HepG2 (cell line): ENCODE results near the gene SF3A2. TPM values are rescaled to one million over a fixed set of nuclear protein-coding genes. Genes with fewer than 3 reads are reported as not detected.

Experiments
- ATF1 ChIP-seq: IDR thresholded peaks from 2 replicates; pipeline ENCODE4 v1.6.1; 2016; ENCODE audit warnings: mild to moderate bottlenecking, control low read depth
- GTF2F1 ChIP-seq: fragments of 150-350 bp; IDR thresholded peaks from 2 replicates; pipeline ENCODE4 v1.6.1; 2014; ENCODE audit warnings: low read length
- IRF2 ChIP-seq: IDR thresholded peaks from 2 replicates; pipeline ENCODE4 v1.6.1; 2018; ENCODE audit warnings: missing genetic modification reagents, missing compliant biosample characterization
- JDP2 ChIP-seq: sonication (generic); formaldehyde crosslinking; IDR thresholded peaks from 2 replicates; pipeline ENCODE4 v1.8.1; 2022; ENCODE audit warnings: missing genetic modification reagents, borderline replicate concordance
- KDM5B ChIP-seq: sonication (generic); formaldehyde crosslinking; IDR thresholded peaks from 2 replicates; pipeline ENCODE4 v1.4.0; 2020; ENCODE audit warnings: missing genetic modification reagents, mild to moderate bottlenecking, borderline replicate concordance
- MED1 ChIP-seq: sonication (generic); formaldehyde crosslinking; IDR thresholded peaks from 2 replicates; pipeline ENCODE4 v1.4.0; 2020; ENCODE audit warnings: missing genetic modification reagents
- MIER2 ChIP-seq: IDR thresholded peaks from 2 replicates; pipeline ENCODE4 v1.6.1; 2016; ENCODE audit warnings: missing biosample characterization, missing genetic modification reagents
- MIER3 ChIP-seq: IDR thresholded peaks from 2 replicates; pipeline ENCODE4 v1.6.1; 2016; ENCODE audit warnings: missing compliant biosample characterization, borderline replicate concordance
- NFIC ChIP-seq: IDR thresholded peaks from 2 replicates; pipeline ENCODE4 v1.6.1; 2012; ENCODE audit warnings: mild to moderate bottlenecking, low read length, inconsistent platforms
- NR2F1 ChIP-seq, 2 experiments: fragments of 450-650 bp in 1 of 2; formaldehyde crosslinking in 1 of 2; IDR thresholded peaks; 2 replicates each; pipeline versions ENCODE4 v1.5.0 to v1.6.1; 2016 to 2020; ENCODE audit warnings: mild to moderate bottlenecking in 1 of 2, missing compliant biosample characterization in 1 of 2, missing genetic modification reagents in 1 of 2, moderate library complexity in 1 of 2
- PAX8 ChIP-seq: sonication (generic); formaldehyde crosslinking; IDR thresholded peaks from 2 replicates; pipeline ENCODE4 v1.8.0; 2022; ENCODE audit warnings: mild to moderate bottlenecking, missing genetic modification reagents, borderline replicate concordance
- PCBP2 ChIP-seq: fragments of 200-400 bp; formaldehyde crosslinking; optimal IDR thresholded peaks from 2 replicates; pipeline ENCODE3; 2018; ENCODE audit warnings: low read length, low read depth; ENCODE audit not compliant: poor library complexity, severe bottlenecking
- POLR2AphosphoS5 ChIP-seq: IDR thresholded peaks from 2 replicates; pipeline ENCODE4 v1.6.1; 2012; ENCODE audit warnings: low read depth, low read length
- RBM22 ChIP-seq: fragments of 200-400 bp; formaldehyde crosslinking; optimal IDR thresholded peaks from 2 replicates; pipeline ENCODE3; 2017; ENCODE audit warnings: mild to moderate bottlenecking, low read length, moderate library complexity
- SMAD3 ChIP-seq: sonication (generic); formaldehyde crosslinking; IDR thresholded peaks from 2 replicates; pipeline ENCODE4 v1.4.0; 2020; ENCODE audit warnings: missing genetic modification reagents
- TSC22D2 ChIP-seq: sonication (generic); formaldehyde crosslinking; IDR thresholded peaks from 2 replicates; pipeline ENCODE4 v1.5.1; 2020; ENCODE audit warnings: missing genetic modification reagents, mild to moderate bottlenecking, borderline replicate concordance
- ZNF12 ChIP-seq: sonication (generic); formaldehyde crosslinking; IDR thresholded peaks from 2 replicates; pipeline ENCODE4 v1.5.0; 2020; ENCODE audit warnings: missing genetic modification reagents
- ZNF17 ChIP-seq: sonication (generic); formaldehyde crosslinking; IDR thresholded peaks from 2 replicates; pipeline ENCODE4 v1.5.0; 2020; ENCODE audit warnings: mild to moderate bottlenecking, missing genetic modification reagents
- ZNF256 ChIP-seq: sonication (generic); formaldehyde crosslinking; conservative IDR thresholded peaks from 2 replicates; pipeline ENCODE4 v1.4.0; 2020; ENCODE audit warnings: missing genetic modification reagents
- ZNF33B ChIP-seq: sonication (generic); formaldehyde crosslinking; IDR thresholded peaks from 2 replicates; pipeline ENCODE4 v1.5.1; 2020; ENCODE audit warnings: mild to moderate bottlenecking, missing genetic modification reagents
- ZNF605 ChIP-seq: sonication (generic); formaldehyde crosslinking; IDR thresholded peaks from 2 replicates; pipeline ENCODE4 v1.8.0; 2022; ENCODE audit warnings: mild to moderate bottlenecking, missing genetic modification reagents
- ZNF660 ChIP-seq: sonication (generic); formaldehyde crosslinking; IDR thresholded peaks from 2 replicates; pipeline ENCODE4 v1.5.1; 2020; ENCODE audit warnings: mild to moderate bottlenecking, low read depth, missing genetic modification reagents, borderline replicate concordance
- ZNF792 ChIP-seq: IDR thresholded peaks from 2 replicates; pipeline ENCODE4 v1.6.1; 2016
- polyA plus RNA-seq, 8 experiments: library from polyadenylated mRNA; depleted of rRNA in 3 of 8; stranded (reverse) in 7 of 8; unstranded in 1 of 8; fragments of >200 nt; fragmentation: Illumina TruSeq in 4 of 8; extraction: Trizol in 4 of 8; gene quantifications; 2 replicates each; pipeline versions ENCODE4 v1.2.1 to v1.2.3, GENCODE V29; 2011 to 2016; ENCODE audit warnings: low read depth in 4 of 8, missing spikeins in 1 of 8, mixed read lengths in 1 of 8; ENCODE audit not compliant: insufficient read depth in 1 of 8
- total RNA-seq, 5 experiments: library from RNA; depleted of rRNA; stranded (reverse); fragments of >200 nt; fragmentation: Illumina TruSeq; extraction: Trizol; gene quantifications; 2 replicates each; pipeline ENCODE4 v1.2.3, GENCODE V29; 2016; ENCODE audit warnings: low read depth in 1 of 5
- TF ChIP-seq, protein P1 (sequence below): sonication (generic); formaldehyde crosslinking; IDR thresholded peaks from 2 replicates; pipeline ENCODE4 v1.9.0; 2022; ENCODE audit warnings: missing genetic modification reagents, mild to moderate bottlenecking, borderline replicate concordance
- TF ChIP-seq, protein P2 (sequence below): sonication (generic); formaldehyde crosslinking; IDR thresholded peaks from 2 replicates; pipeline ENCODE4 v1.8.0; 2022; ENCODE audit warnings: mild to moderate bottlenecking, missing genetic modification reagents; ENCODE audit not compliant: insufficient replicate concordance
- TF ChIP-seq, protein P3 (sequence below): IDR thresholded peaks from 2 replicates; pipeline ENCODE4 v1.6.1; 2012; ENCODE audit warnings: inconsistent platforms
- TF ChIP-seq, protein P4 (sequence below): sonication (generic); formaldehyde crosslinking; IDR thresholded peaks from 2 replicates; pipeline ENCODE4 v1.5.0; 2020; ENCODE audit warnings: mild to moderate bottlenecking, missing genetic modification reagents, moderate library complexity

The SF3A2 gene
- total and polyA plus RNA-seq, 2 of the 13 experiments (the other 11 are each of a cell fraction or from before 2014, with no cell fraction given), result 8.6 to 8.8 TPM

DNA sequence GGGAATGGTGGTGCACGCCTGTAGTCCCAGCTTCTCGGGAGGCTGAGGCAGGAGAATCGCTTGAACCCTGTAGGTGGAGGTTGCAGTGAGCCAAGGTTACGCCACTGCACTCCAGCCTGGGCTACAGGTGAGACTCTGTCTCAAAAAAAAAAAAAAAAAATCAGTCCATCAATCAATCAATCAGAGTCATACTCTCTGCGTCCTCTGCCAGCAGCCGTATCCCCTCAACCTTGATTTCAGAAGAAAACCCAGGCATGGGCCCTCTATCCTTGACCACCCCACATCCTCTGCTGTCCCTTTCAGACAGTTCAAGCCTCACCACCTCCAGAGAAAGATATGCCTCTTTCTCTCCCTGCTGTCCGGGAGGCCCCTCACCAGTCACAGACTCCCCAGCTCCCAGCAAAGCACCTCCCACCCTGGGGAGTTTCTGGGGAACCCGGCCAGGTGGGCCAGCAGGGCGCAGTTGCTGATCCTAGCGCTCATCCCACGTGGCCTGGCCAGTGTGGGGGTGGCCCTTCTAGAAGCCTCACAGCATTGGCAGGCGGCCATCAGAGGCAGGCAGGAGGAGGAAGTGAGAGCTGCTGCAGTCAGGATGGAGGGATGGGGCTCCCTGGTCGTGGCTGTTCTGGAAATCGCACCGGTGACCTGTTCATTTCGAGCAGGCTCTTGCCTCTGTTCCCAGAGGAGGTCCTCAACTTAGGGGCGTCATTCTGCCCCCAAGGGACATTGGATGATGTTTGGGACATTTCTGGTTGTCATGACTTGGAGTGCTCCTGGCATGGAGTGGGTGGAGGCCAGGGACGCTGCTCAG lies 29.8 kb downstream of the SF3A2 start (continued):
- TF ChIP-seq, protein P1, sequence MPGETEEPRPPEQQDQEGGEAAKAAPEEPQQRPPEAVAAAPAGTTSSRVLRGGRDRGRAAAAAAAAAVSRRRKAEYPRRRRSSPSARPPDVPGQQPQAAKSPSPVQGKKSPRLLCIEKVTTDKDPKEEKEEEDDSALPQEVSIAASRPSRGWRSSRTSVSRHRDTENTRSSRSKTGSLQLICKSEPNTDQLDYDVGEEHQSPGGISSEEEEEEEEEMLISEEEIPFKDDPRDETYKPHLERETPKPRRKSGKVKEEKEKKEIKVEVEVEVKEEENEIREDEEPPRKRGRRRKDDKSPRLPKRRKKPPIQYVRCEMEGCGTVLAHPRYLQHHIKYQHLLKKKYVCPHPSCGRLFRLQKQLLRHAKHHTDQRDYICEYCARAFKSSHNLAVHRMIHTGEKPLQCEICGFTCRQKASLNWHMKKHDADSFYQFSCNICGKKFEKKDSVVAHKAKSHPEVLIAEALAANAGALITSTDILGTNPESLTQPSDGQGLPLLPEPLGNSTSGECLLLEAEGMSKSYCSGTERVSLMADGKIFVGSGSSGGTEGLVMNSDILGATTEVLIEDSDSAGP (CRISPR knock-in tag), result peak; percentile 30; the same call in 1 of the 2 replicates
- TF ChIP-seq ZNF792 (CRISPR knock-in tag) (0 out of 2 replicates have a peak, but pooled peaks have one; percentile 49), MIER3 (CRISPR knock-in tag) (no peak), TSC22D2 (no peak), ZNF33B (no peak), RBM22 (no peak), MIER2 (no peak), NFIC (no peak), ATF1 (CRISPR knock-in tag) (no peak), ZNF12 (CRISPR knock-in tag) (0 out of 2 replicates have a peak, but pooled peaks have one; percentile 24), ZNF660 (CRISPR knock-in tag) (no peak), PAX8 (CRISPR knock-in tag) (no peak), KDM5B (CRISPR knock-in tag) (peak; percentile 49; the same call in 1 of the 2 replicates), MED1 (CRISPR knock-in tag) (no peak), ZNF605 (CRISPR knock-in tag) (peak; percentile 77; the same call in 1 of the 2 replicates), JDP2 (no peak), ZNF17 (no peak), GTF2F1 (no peak), PCBP2 (no peak), NR2F1 (CRISPR knock-in tag; IDR thresholded peaks at IDR 0.05) (no peak), ZNF256 (no peak), POLR2AphosphoS5 (no peak; the same call in 1 of the 2 replicates), SMAD3 (CRISPR knock-in tag) (no peak), IRF2 (CRISPR knock-in tag) (peak; percentile 69)
- TF ChIP-seq, protein P2, sequence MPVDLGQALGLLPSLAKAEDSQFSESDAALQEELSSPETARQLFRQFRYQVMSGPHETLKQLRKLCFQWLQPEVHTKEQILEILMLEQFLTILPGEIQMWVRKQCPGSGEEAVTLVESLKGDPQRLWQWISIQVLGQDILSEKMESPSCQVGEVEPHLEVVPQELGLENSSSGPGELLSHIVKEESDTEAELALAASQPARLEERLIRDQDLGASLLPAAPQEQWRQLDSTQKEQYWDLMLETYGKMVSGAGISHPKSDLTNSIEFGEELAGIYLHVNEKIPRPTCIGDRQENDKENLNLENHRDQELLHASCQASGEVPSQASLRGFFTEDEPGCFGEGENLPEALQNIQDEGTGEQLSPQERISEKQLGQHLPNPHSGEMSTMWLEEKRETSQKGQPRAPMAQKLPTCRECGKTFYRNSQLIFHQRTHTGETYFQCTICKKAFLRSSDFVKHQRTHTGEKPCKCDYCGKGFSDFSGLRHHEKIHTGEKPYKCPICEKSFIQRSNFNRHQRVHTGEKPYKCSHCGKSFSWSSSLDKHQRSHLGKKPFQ (CRISPR knock-in tag), result peak; percentile 53
- TF ChIP-seq, protein P3, sequence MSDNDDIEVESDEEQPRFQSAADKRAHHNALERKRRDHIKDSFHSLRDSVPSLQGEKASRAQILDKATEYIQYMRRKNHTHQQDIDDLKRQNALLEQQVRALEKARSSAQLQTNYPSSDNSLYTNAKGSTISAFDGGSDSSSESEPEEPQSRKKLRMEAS, result peak; percentile 91
- TF ChIP-seq, protein P4, sequence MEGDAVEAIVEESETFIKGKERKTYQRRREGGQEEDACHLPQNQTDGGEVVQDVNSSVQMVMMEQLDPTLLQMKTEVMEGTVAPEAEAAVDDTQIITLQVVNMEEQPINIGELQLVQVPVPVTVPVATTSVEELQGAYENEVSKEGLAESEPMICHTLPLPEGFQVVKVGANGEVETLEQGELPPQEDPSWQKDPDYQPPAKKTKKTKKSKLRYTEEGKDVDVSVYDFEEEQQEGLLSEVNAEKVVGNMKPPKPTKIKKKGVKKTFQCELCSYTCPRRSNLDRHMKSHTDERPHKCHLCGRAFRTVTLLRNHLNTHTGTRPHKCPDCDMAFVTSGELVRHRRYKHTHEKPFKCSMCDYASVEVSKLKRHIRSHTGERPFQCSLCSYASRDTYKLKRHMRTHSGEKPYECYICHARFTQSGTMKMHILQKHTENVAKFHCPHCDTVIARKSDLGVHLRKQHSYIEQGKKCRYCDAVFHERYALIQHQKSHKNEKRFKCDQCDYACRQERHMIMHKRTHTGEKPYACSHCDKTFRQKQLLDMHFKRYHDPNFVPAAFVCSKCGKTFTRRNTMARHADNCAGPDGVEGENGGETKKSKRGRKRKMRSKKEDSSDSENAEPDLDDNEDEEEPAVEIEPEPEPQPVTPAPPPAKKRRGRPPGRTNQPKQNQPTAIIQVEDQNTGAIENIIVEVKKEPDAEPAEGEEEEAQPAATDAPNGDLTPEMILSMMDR, result peak; percentile 23
